Activated CD4-positive, alpha-beta memory T cell treated with anti-CD3 and anti-CD28 coated beads, Interleukin-2, amount 10 ng/mL, durations not matched to agents 7 days and 5 days (primary cell): ENCODE results near the gene DSP. TPM values are rescaled to one million over a fixed set of nuclear protein-coding genes. Genes with fewer than 3 reads are reported as not detected.

Source experiments
- CTCF ChIA-PET: fragments of 350-600 bp; sonication (Branson Sonifier 250); formaldehyde crosslinking; loops from one replicate; lab custom pipeline; 2021; ENCODE audit warnings: antibody characterized with exemption, inconsistent platforms; lab: Charles Lee
- POLR2A ChIA-PET: fragments of 350-600 bp; sonication (Branson Sonifier 250); formaldehyde crosslinking; loops from one replicate; lab custom pipeline; 2021; ENCODE audit warnings: antibody characterized with exemption; lab: Charles Lee
- DNase-seq: peaks from one replicate; pipeline ENCODE4 v3.0.0-alpha.2; 2020
- H3K27ac Mint-ChIP-seq: one replicate; pipeline ENCODE4 v1.8.0; 2021; ENCODE audit warnings: mild to moderate bottlenecking, mixed read lengths
- H3K27me3 Mint-ChIP-seq: one replicate; pipeline ENCODE4 v1.8.0; 2021; ENCODE audit warnings: mixed read lengths
- H3K36me3 Mint-ChIP-seq: one replicate; pipeline ENCODE4 v1.8.0; 2021; ENCODE audit warnings: low read depth, mixed read lengths
- H3K4me1 Mint-ChIP-seq: one replicate; pipeline ENCODE4 v1.8.0; 2021; ENCODE audit warnings: mixed read lengths
- H3K4me3 Mint-ChIP-seq: one replicate; pipeline ENCODE4 v1.8.0; 2021; ENCODE audit warnings: mild to moderate bottlenecking, mixed read lengths
- H3K9me3 Mint-ChIP-seq: one replicate; pipeline ENCODE4 v1.8.0; 2021; ENCODE audit warnings: mixed read lengths
- total RNA-seq, 2 experiments: library from RNA; stranded (reverse); gene quantifications; one replicate each; pipeline ENCODE4 v1.2.3, GENCODE V29; 2021

Gene DSP
- total RNA-seq, 2 experiments from 2014 or later = 0.15 to 0.33 TPM

DNA sequence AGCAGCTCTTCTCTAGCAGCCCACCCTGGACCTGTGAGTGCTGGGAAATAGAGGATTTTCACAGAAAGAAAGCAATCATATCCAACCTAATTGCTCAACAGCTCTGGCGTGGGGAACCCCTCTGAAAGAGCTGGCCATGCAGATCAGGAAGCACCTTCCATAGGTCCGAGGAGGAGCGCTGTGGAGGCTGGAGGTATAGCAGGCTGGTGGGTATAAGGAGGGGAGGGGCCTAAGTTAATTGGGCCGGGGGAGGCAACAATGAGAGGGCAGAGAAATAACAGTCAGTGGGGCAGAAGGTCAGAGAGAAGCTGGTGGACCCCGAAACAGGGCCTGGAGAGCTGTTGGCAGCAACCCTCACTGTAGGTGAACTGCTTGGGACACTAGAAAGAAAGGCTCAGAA, 89.3 kb downstream of the DSP start:
- ChIA-PET CTCF (no interaction called here), POLR2A (interaction anchor here (1.3 kb wide), 1 partner anchor 9 kb away, joined by 3 read pairs; no protein-coding TSS in a partner anchor)
- no peaks in the 10 kb centered on the region for H3K36me3 Mint-ChIP-seq
- no peak for DNase-seq
- H3K4me1 Mint-ChIP-seq = no peaks in the 10 kb centered on the region
- no peak overlapping the region for H3K27ac Mint-ChIP-seq
- H3K4me3 Mint-ChIP-seq = no peak overlapping the region
- peaks cover 5% of the 10 kb centered on the region for H3K27me3 Mint-ChIP-seq
- H3K9me3 Mint-ChIP-seq = no peaks in the 10 kb centered on the region

DNA sequence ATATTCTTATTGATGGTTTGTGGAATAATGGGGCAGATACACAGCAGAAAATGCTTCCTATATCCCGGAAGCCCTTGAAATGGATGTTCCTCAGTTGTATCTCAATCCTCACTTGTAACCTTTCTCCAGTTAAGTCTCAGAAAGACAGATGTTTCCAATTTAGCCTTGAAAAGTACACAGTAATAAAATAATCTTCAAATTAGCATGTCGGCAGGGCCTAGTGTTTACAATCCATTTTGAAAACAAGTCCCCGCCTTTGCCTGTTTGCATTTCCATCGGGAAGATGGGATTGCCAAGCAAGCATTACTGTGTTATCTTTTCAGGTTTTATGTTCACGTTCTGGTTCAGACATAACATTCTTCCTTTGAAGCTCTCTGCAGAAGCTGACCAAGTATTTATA, 90.0 kb downstream of the DSP start:
- Mint-ChIP-seq H3K27me3 (peaks cover 5% of the 10 kb centered on the region), H3K27ac (no peak overlapping the region), H3K4me1 (no peaks in the 10 kb centered on the region), H3K9me3 (no peaks in the 10 kb centered on the region), H3K36me3 (no peaks in the 10 kb centered on the region), H3K4me3 (no peak overlapping the region)
- ChIA-PET POLR2A (no interaction called here), CTCF (no interaction called here)
- no peak for DNase-seq

DNA sequence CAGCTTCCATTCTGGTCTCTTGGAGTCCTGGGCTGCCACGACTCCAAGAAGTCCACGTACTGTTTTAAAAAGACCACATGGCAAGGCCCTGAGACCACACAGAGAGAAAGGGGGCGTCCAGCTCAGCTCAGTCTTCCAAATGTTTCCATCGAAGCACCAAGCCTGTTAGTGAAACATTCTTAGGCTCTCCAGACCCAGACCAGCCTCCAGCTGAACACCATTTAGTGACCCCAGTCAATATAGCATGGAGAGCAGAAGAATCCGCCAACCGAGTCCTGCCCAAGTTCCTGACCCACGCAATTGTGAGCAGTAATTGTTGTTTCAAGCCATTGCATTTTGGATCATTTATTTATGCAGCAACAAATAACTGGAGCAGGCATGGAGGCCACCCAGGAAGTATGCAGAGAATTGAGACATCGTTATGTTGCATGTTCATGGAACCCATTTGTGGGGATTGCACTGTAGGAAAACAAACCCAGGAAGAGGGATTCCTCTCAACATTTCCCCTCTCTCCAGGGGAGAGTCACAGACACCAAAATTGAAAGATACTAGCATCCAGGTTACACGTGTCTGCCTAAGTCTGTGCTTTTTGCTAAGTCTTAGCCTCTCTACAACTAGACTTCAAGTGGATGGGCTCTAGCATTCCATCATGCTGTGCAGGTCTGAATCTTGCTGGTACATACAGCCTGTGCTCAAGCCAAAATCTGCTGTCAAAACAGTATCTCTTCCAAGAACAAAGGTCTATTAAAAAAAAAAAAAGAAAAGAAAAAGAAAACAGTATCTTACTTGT, 91.2 kb downstream of the DSP start:
- H3K27ac Mint-ChIP-seq = no peak overlapping the region
- DNase-seq = no peak
- no peaks in the 10 kb centered on the region for H3K4me1 Mint-ChIP-seq
- ChIA-PET POLR2A (no interaction called here), CTCF (no interaction called here)
- no peaks in the 10 kb centered on the region for H3K36me3 Mint-ChIP-seq
- no peaks in the 10 kb centered on the region for H3K9me3 Mint-ChIP-seq
- H3K27me3 Mint-ChIP-seq = peaks cover 5% of the 10 kb centered on the region
- H3K4me3 Mint-ChIP-seq = no peak overlapping the region

DNA sequence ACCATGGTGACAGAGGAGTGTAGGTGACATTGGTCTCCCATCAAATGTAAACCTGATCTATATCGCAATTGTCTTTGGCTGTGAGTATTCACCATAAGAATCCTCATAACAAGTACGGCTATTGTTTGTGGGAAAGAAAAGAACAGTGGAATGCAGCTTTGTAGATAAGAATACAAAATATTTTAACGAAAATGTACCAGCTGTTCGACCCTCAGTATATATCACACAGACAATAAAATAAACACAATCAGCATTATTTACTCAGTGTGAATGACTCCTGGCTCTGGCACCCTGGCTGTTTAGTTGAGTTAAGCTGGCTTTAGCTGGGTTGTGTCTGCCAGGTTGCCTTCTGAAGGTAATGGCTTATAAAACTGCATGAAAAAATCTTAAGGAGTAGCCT, 91.9 kb downstream of the DSP start:
- no peaks in the 10 kb centered on the region for H3K36me3 Mint-ChIP-seq
- no peak overlapping the region for H3K4me3 Mint-ChIP-seq
- DNase-seq = no peak
- ChIA-PET CTCF (no interaction called here), POLR2A (no interaction called here)
- H3K27ac Mint-ChIP-seq = no peak overlapping the region
- peaks cover 5% of the 10 kb centered on the region for H3K27me3 Mint-ChIP-seq
- H3K9me3 Mint-ChIP-seq = no peaks in the 10 kb centered on the region
- no peaks in the 10 kb centered on the region for H3K4me1 Mint-ChIP-seq

DNA sequence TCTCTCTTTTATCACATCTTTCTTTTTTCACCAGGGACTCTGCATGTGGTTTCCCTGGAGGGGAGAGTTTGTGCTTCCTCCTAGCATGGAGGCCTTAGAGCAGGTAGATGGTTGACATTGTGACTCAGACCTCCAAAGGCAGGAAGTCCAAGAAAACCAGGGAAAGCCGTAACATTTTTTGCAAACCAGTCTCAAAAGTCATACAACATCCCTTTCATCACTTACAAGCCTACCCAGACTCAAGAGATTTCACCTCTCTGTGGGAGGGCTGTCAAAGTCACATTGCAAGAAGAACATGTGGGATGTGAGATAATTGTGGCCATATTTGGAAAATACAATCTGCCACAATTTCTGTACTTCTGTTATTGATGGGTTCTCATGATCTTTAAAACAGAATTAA, 94.7 kb downstream of the DSP start:
- Mint-ChIP-seq H3K4me1 (no peaks in the 10 kb centered on the region), H3K27me3 (peaks cover 2% of the 10 kb centered on the region), H3K9me3 (no peaks in the 10 kb centered on the region)

More for the DNA sequence above, 94.7 kb downstream of the DSP start:
- ChIA-PET CTCF (no interaction called here), POLR2A (no interaction called here)
- DNase-seq = no peak
- no peaks in the 10 kb centered on the region for H3K36me3 Mint-ChIP-seq
- H3K4me3 Mint-ChIP-seq = no peak overlapping the region
- H3K27ac Mint-ChIP-seq = no peak overlapping the region

Other genes with a start within 250 kb of the DSP start
- gene SSR1, start 228.5 kb upstream of the DSP start, total RNA-seq = 100 to 1,000 TPM; 182 to 188 TPM
- under 1 TPM in 1 of 2 experiments, not detected in 1; 0.08 TPM for gene CAGE1, start 151.9 kb upstream of the DSP start, total RNA-seq
- 10 to 100 TPM; 23.4 to 27.0 TPM for gene RIOK1, start 151.9 kb upstream of the DSP start, total RNA-seq
- gene SNRNP48, start 48.5 kb downstream of the DSP start, total RNA-seq = 10 to 100 TPM; 16.5 TPM
- not detected for gene BMP6, start 184.4 kb downstream of the DSP start, total RNA-seq